Upper lobe of left lung (tissue), 4 donors: ENCODE measurements around the gene MGAT1.

Source experiments
- CTCF ChIP-seq, 6 experiments: fragments of 450-650 bp in 4 of 6; fragments of 200-600 bp in 2 of 6; sonication (generic) in 2 of 6; IDR thresholded peaks; one replicate each; pipeline ENCODE4 v1.5.1; 2016 to 2019; ENCODE audit warnings: antibody characterized with exemption in 6 of 6
- EP300 ChIP-seq, 4 donors: sonication (generic); formaldehyde crosslinking; IDR thresholded peaks; one replicate each; pipeline ENCODE4 v1.5.1; 2017; ENCODE audit warnings: antibody characterized with exemption in 4 of 4, control low read depth in 2 of 4

GRCh38 chr5:180824630-180825476 is 22.2 kb upstream of the MGAT1 start:
- TF ChIP-seq CTCF (IDR thresholded peaks at IDR 0.05) = no peak
- TF ChIP-seq EP300 (IDR thresholded peaks at IDR 0.05) = no peak
